IMR-90 (cell line): ENCODE data around the gene SERPINA10.

ENCODE experiments used
- BHLHE40 ChIP-seq: fragments of 150-350 bp; IDR thresholded peaks from 2 replicates; pipeline ENCODE4 v1.6.1; 2016; ENCODE audit warnings: mild to moderate bottlenecking, low read depth, low read length
- CEBPB ChIP-seq: IDR thresholded peaks from 2 replicates; pipeline ENCODE4 v1.6.1; 2012; ENCODE audit warnings: low read depth, low read length, improper control_type of control experiment
- CHD1 ChIP-seq: IDR thresholded peaks from 2 replicates; pipeline ENCODE4 v1.6.1; 2012; ENCODE audit warnings: low read depth, low read length, improper control_type of control experiment
- CTCF ChIP-seq: conservative IDR thresholded peaks from 2 replicates; pipeline ENCODE4 v1.5.1; 2012; ENCODE audit warnings: mild to moderate bottlenecking, low read depth, low read length, improper control_type of control experiment
- ELK1 ChIP-seq: fragments of 150-350 bp; IDR thresholded peaks from 2 replicates; pipeline ENCODE4 v1.6.1; 2016; ENCODE audit warnings: low read depth, mild to moderate bottlenecking, low read length, moderate library complexity, borderline replicate concordance
- MAFK ChIP-seq: IDR thresholded peaks from 2 replicates; pipeline ENCODE4 v1.6.1; 2012; ENCODE audit warnings: low read depth, low read length, improper control_type of control experiment
- MAZ ChIP-seq: IDR thresholded peaks from 2 replicates; pipeline ENCODE4 v1.6.1; 2012; ENCODE audit warnings: low read depth, mild to moderate bottlenecking, low read length, improper control_type of control experiment, moderate library complexity, borderline replicate concordance
- MXI1 ChIP-seq: IDR thresholded peaks from 2 replicates; pipeline ENCODE4 v1.6.1; 2012; ENCODE audit warnings: low read depth, mild to moderate bottlenecking, low read length, moderate library complexity, borderline replicate concordance
- POLR2A ChIP-seq: IDR thresholded peaks from 2 replicates; pipeline ENCODE4 v1.6.1; 2012; ENCODE audit warnings: mild to moderate bottlenecking, low read depth, low read length
- RAD21 ChIP-seq: IDR thresholded peaks from 2 replicates; pipeline ENCODE4 v1.6.1; 2012; ENCODE audit warnings: low read length, improper control_type of control experiment
- RCOR1 ChIP-seq: IDR thresholded peaks from 2 replicates; pipeline ENCODE4 v1.6.1; 2012; ENCODE audit warnings: mild to moderate bottlenecking, low read length, improper control_type of control experiment; ENCODE audit not compliant: insufficient replicate concordance
- RFX5 ChIP-seq: IDR thresholded peaks from 2 replicates; pipeline ENCODE4 v1.8.0; 2012; ENCODE audit warnings: low read depth, mild to moderate bottlenecking, low read length, moderate library complexity
- SMC3 ChIP-seq: fragments of 150-350 bp; IDR thresholded peaks from 2 replicates; pipeline ENCODE4 v1.6.1; 2016; ENCODE audit warnings: low read depth, mild to moderate bottlenecking, antibody characterized with exemption, low read length, moderate library complexity
- USF2 ChIP-seq: fragments of 150-350 bp; IDR thresholded peaks from 2 replicates; pipeline ENCODE4 v1.6.1; 2017; ENCODE audit warnings: mild to moderate bottlenecking, antibody characterized with exemption, low read length, low read depth

GRCh38 chr14:94303111-94303510, 10.0 kb upstream of the SERPINA10 start:
- TF ChIP-seq CTCF = no peak
- no peak for TF ChIP-seq MXI1
- no peak for TF ChIP-seq POLR2A
- no peak for TF ChIP-seq RFX5
- TF ChIP-seq ELK1 = no peak
- TF ChIP-seq MAZ = no peak
- no peak for TF ChIP-seq CHD1
- no peak for TF ChIP-seq BHLHE40
- TF ChIP-seq SMC3 = no peak
- TF ChIP-seq RAD21 = no peak
- no peak for TF ChIP-seq USF2
- TF ChIP-seq MAFK = no peak
- no peak for TF ChIP-seq CEBPB
- TF ChIP-seq RCOR1 = no peak
